ENCODE results near the gene CYP2A13. TPM values are rescaled to one million over a fixed set of nuclear protein-coding genes. Genes with fewer than 3 reads are reported as not detected.

Gene CYP2A13
- total and polyA plus RNA-seq, 10 of the 15 experiments (the other 5 are each of a cell fraction or from before 2014, with no cell fraction given): not detected

DNA sequence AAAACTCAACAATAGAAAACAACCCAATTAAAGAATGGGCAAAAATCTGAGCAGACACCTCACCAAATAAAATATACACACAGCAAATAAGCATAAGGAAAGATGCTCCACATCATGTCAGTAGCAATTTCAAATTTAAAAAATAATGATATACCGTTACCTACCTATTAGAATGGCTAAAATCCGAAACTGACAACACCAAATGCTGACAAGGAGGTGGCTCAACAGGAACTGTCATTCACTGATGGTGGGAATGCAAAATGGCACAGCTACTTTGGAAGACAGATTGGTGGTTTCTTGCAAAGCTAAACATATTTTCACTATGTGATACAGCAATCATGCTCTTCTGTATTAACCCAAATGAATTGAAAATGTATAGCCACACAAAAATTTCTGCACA, 9.1 kb downstream of the CYP2A13 start:
- no peaks in the 10 kb centered on the region; the same call in 2 of the 3 replicates for H3K9me3 ChIP-seq (replicated peaks; ENCODE audit: control insufficient read depth, insufficient read depth, low read length)
- in situ Hi-C loops (cut with MboI) (no loop called here), intact Hi-C loops (cut with micrococcal nuclease; ENCODE audit: unreplicated experiment) (no loop called here)
- H3K36me3 ChIP-seq (ENCODE audit: control insufficient read depth in 2 of 2, insufficient read depth in 2 of 2, low read length in 1 of 2): no peaks in the 10 kb centered on the region
- H3K27me3 ChIP-seq (replicated peaks in 1 of 2; ENCODE audit: control insufficient read depth in 2 of 2, insufficient read depth in 2 of 2, low read length in 1 of 2): no peaks in the 10 kb centered on the region
- no peak for DNase-seq (ENCODE audit: low read depth, low spot score)
- ATAC-seq: no peak
- ChIA-PET RAD21 (ENCODE audit: unreplicated experiment) (no interaction called here), CTCF (interaction anchor here (0.6 kb wide), 1 partner anchor 451 kb away, joined by 3 read pairs; no protein-coding TSS in a partner anchor), POLR2A (no interaction called here), SMC1A (ENCODE audit: uncharacterized antibody, unreplicated experiment) (no interaction called here)
- H3K4me3 ChIP-seq: no peak overlapping the region
- H3K9ac ChIP-seq (ENCODE audit: control insufficient read depth, insufficient read depth, low read length): no peak overlapping the region
- 4% methylated on average over 2 of the region's 2 CpGs for WGBS (ENCODE audit: insufficient coverage, insufficient replicate concordance, low lambda C conversion rate, missing lambda C conversion rate)
- no TSS peak for BruUV-seq (replicated peaks)
- no peaks in the 10 kb centered on the region for H3K79me2 ChIP-seq (ENCODE audit: control insufficient read depth, insufficient read depth, low read length)
- no peaks in the 10 kb centered on the region for H4K20me1 ChIP-seq (ENCODE audit: control insufficient read depth, insufficient read depth)
- FAIRE-seq: no peak
- no peak overlapping the region for H2AFZ ChIP-seq (ENCODE audit: control insufficient read depth, low read depth, low read length)
- H3K4me1 ChIP-seq (ENCODE audit: control insufficient read depth, insufficient read depth, low read length): no peaks in the 10 kb centered on the region
- H3K27ac ChIP-seq (ENCODE audit: control insufficient read depth, insufficient read depth): no peak overlapping the region
- H3K4me2 ChIP-seq (ENCODE audit: control insufficient read depth, insufficient read depth): no peak overlapping the region
- TF ChIP-seq BMI1 (IDR thresholded peaks at IDR 0.05; ENCODE audit: borderline replicate concordance) (no peak), FOS (IDR thresholded peaks at IDR 0.05; ENCODE audit: borderline replicate concordance, extremely low read depth, insufficient read length) (no peak), SUZ12 (IDR thresholded peaks at IDR 0.05; ENCODE audit: unreplicated experiment) (no peak), BHLHE40 (IDR thresholded peaks at IDR 0.05; ENCODE audit: borderline replicate concordance in 1 of 2, low read depth in 2 of 2, low read length in 1 of 2) (no peak), WRNIP1 (IDR thresholded peaks at IDR 0.05; ENCODE audit: borderline replicate concordance, low read depth, low read length) (no peak), BRCA1 (IDR thresholded peaks at IDR 0.05; ENCODE audit: low read depth, low read length) (no peak), CHD2 (IDR thresholded peaks at IDR 0.05; ENCODE audit: borderline replicate concordance, low read depth, low read length) (no peak), PAX8 (IDR thresholded peaks at IDR 0.05) (no peak), NFXL1 (IDR thresholded peaks at IDR 0.05; ENCODE audit: borderline replicate concordance) (no peak), MTA2 (IDR thresholded peaks at IDR 0.05; ENCODE audit: low read depth) (no peak)
- TF ChIP-seq, protein P1, sequence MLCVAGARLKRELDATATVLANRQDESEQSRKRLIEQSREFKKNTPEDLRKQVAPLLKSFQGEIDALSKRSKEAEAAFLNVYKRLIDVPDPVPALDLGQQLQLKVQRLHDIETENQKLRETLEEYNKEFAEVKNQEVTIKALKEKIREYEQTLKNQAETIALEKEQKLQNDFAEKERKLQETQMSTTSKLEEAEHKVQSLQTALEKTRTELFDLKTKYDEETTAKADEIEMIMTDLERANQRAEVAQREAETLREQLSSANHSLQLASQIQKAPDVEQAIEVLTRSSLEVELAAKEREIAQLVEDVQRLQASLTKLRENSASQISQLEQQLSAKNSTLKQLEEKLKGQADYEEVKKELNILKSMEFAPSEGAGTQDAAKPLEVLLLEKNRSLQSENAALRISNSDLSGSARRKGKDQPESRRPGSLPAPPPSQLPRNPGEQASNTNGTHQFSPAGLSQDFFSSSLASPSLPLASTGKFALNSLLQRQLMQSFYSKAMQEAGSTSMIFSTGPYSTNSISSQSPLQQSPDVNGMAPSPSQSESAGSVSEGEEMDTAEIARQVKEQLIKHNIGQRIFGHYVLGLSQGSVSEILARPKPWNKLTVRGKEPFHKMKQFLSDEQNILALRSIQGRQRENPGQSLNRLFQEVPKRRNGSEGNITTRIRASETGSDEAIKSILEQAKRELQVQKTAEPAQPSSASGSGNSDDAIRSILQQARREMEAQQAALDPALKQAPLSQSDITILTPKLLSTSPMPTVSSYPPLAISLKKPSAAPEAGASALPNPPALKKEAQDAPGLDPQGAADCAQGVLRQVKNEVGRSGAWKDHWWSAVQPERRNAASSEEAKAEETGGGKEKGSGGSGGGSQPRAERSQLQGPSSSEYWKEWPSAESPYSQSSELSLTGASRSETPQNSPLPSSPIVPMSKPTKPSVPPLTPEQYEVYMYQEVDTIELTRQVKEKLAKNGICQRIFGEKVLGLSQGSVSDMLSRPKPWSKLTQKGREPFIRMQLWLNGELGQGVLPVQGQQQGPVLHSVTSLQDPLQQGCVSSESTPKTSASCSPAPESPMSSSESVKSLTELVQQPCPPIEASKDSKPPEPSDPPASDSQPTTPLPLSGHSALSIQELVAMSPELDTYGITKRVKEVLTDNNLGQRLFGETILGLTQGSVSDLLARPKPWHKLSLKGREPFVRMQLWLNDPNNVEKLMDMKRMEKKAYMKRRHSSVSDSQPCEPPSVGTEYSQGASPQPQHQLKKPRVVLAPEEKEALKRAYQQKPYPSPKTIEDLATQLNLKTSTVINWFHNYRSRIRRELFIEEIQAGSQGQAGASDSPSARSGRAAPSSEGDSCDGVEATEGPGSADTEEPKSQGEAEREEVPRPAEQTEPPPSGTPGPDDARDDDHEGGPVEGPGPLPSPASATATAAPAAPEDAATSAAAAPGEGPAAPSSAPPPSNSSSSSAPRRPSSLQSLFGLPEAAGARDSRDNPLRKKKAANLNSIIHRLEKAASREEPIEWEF (IDR thresholded peaks at IDR 0.05; ENCODE audit: insufficient replicate concordance, low read depth, low read length): no peak
- TF ChIP-seq, protein P2, sequence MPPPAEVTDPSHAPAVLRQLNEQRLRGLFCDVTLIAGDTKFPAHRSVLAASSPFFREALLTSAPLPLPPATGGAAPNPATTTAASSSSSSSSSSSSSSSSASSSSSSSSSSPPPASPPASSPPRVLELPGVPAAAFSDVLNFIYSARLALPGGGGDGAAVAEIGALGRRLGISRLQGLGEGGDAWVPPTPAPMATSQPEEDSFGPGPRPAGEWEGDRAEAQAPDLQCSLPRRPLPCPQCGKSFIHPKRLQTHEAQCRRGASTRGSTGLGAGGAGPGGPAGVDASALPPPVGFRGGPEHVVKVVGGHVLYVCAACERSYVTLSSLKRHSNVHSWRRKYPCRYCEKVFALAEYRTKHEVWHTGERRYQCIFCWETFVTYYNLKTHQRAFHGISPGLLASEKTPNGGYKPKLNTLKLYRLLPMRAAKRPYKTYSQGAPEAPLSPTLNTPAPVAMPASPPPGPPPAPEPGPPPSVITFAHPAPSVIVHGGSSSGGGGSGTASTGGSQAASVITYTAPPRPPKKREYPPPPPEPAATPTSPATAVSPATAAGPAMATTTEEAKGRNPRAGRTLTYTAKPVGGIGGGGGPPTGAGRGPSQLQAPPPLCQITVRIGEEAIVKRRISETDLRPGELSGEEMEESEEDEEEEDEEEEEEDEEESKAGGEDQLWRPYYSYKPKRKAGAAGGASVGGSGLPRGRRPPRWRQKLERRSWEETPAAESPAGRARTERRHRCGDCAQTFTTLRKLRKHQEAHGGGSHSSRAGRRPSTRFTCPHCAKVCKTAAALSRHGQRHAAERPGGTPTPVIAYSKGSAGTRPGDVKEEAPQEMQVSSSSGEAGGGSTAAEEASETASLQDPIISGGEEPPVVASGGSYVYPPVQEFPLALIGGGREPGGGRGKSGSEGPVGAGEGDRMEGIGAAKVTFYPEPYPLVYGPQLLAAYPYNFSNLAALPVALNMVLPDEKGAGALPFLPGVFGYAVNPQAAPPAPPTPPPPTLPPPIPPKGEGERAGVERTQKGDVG (CRISPR knock-in tag; IDR thresholded peaks at IDR 0.05): no peak
- TF ChIP-seq, protein P3, sequence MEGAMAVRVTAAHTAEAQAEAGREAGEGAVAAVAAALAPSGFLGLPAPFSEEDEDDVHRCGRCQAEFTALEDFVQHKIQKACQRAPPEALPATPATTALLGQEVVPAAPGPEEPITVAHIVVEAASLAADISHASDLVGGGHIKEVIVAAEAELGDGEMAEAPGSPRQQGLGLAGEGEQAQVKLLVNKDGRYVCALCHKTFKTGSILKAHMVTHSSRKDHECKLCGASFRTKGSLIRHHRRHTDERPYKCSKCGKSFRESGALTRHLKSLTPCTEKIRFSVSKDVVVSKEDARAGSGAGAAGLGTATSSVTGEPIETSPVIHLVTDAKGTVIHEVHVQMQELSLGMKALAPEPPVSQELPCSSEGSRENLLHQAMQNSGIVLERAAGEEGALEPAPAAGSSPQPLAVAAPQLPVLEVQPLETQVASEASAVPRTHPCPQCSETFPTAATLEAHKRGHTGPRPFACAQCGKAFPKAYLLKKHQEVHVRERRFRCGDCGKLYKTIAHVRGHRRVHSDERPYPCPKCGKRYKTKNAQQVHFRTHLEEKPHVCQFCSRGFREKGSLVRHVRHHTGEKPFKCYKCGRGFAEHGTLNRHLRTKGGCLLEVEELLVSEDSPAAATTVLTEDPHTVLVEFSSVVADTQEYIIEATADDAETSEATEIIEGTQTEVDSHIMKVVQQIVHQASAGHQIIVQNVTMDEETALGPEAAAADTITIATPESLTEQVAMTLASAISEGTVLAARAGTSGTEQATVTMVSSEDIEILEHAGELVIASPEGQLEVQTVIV (IDR thresholded peaks at IDR 0.05; ENCODE audit: borderline replicate concordance, partially characterized antibody): no peak
